HEK293T (cell line): ENCODE data around the gene CELA2A.

ENCODE experiments used
- CTCF ChIA-PET: fragments of 350-600 bp; formaldehyde crosslinking; extraction: SDS; loops from one replicate; lab custom pipeline; 2021; ENCODE audit warnings: antibody characterized with exemption, inconsistent platforms; lab: Yijun Ruan, JAX
- POLR2A ChIA-PET: fragments of 350-600 bp; formaldehyde crosslinking; extraction: SDS; loops from one replicate; lab custom pipeline; 2020; ENCODE audit warnings: antibody characterized with exemption, inconsistent platforms; lab: Yijun Ruan, JAX
- DNase-seq: peaks from one replicate; pipeline ENCODE4 v3.0.0; 2012; ENCODE audit warnings: mixed read lengths; ENCODE audit errors: extremely low spot score
- ARNT ChIP-seq: fragments of 450-650 bp; IDR thresholded peaks from 2 replicates; pipeline ENCODE4 v1.6.1; 2017; ENCODE audit warnings: mild to moderate bottlenecking
- BHLHE40 ChIP-seq: fragments of 450-650 bp; IDR thresholded peaks from 2 replicates; pipeline ENCODE4 v1.6.1; 2016; ENCODE audit warnings: mild to moderate bottlenecking, moderate library complexity, borderline replicate concordance
- CTBP1 ChIP-seq: fragments of 450-650 bp; IDR thresholded peaks from 2 replicates; pipeline ENCODE4 v1.6.1; 2016; ENCODE audit warnings: borderline replicate concordance
- ELF4 ChIP-seq: fragments of 450-650 bp; IDR thresholded peaks from 2 replicates; pipeline ENCODE4 v1.6.1; 2017; ENCODE audit warnings: antibody characterized with exemption
- FOXA1 ChIP-seq: fragments of 450-650 bp; IDR thresholded peaks from 2 replicates; pipeline ENCODE4 v1.6.1; 2016; ENCODE audit warnings: mild to moderate bottlenecking
- FOXK2 ChIP-seq: fragments of 450-650 bp; IDR thresholded peaks from 2 replicates; pipeline ENCODE4 v1.6.1; 2016; ENCODE audit warnings: mild to moderate bottlenecking
- FOXM1 ChIP-seq: fragments of 450-650 bp; IDR thresholded peaks from 2 replicates; pipeline ENCODE4 v1.6.1; 2017; ENCODE audit warnings: mild to moderate bottlenecking, borderline replicate concordance
- HDGF ChIP-seq: fragments of 450-650 bp; IDR thresholded peaks from 2 replicates; pipeline ENCODE4 v1.6.1; 2017; ENCODE audit warnings: antibody characterized with exemption, borderline replicate concordance
- L3MBTL2 ChIP-seq: fragments of 450-650 bp; conservative IDR thresholded peaks from 2 replicates; pipeline ENCODE4 v1.6.1; 2016; ENCODE audit warnings: mild to moderate bottlenecking
- LEF1 ChIP-seq: fragments of 450-650 bp; IDR thresholded peaks from 2 replicates; pipeline ENCODE4 v1.6.1; 2017; ENCODE audit warnings: mild to moderate bottlenecking, borderline replicate concordance
- NFRKB ChIP-seq: fragments of 450-650 bp; IDR thresholded peaks from 2 replicates; pipeline ENCODE4 v1.6.1; 2016; ENCODE audit warnings: mild to moderate bottlenecking, moderate library complexity
- SP1 ChIP-seq: fragments of 450-650 bp; IDR thresholded peaks from 2 replicates; pipeline ENCODE4 v1.6.1; 2017
- SUZ12 ChIP-seq: fragments of 450-650 bp; IDR thresholded peaks from 2 replicates; pipeline ENCODE4 v1.6.1; 2016; ENCODE audit warnings: mild to moderate bottlenecking
- TARDBP ChIP-seq: fragments of 450-650 bp; IDR thresholded peaks from 2 replicates; pipeline ENCODE4 v1.6.1; 2016
- ZNF384 ChIP-seq: fragments of 450-650 bp; IDR thresholded peaks from 2 replicates; pipeline ENCODE4 v1.6.1; 2016
- TF ChIP-seq, protein P1 (sequence below): fragments of 450-650 bp; IDR thresholded peaks from 2 replicates; pipeline ENCODE4 v1.6.1; 2016

CELA2A gene

GRCh38 chr1:15420853-15421465, 35.6 kb upstream of the CELA2A start:
- TF ChIP-seq L3MBTL2 (no peak), TARDBP (no peak), SUZ12 (no peak), CTBP1 (no peak), ELF4 (no peak), ZNF384 (no peak), HDGF (no peak), LEF1 (no peak), SP1 (no peak)
- TF ChIP-seq, protein P1, sequence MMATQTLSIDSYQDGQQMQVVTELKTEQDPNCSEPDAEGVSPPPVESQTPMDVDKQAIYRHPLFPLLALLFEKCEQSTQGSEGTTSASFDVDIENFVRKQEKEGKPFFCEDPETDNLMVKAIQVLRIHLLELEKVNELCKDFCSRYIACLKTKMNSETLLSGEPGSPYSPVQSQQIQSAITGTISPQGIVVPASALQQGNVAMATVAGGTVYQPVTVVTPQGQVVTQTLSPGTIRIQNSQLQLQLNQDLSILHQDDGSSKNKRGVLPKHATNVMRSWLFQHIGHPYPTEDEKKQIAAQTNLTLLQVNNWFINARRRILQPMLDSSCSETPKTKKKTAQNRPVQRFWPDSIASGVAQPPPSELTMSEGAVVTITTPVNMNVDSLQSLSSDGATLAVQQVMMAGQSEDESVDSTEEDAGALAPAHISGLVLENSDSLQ, result no peak
- ChIA-PET CTCF (no interaction called here), POLR2A (no interaction called here)
- DNase-seq, result no peak

- POLR2A ChIA-PET, result no interaction called here
- CTCF ChIA-PET, result no interaction called here
- TF ChIP-seq LEF1 (no peak), HDGF (no peak), ZNF384 (no peak), BHLHE40 (no peak), FOXK2 (no peak), NFRKB (no peak), FOXM1 (no peak), TARDBP (no peak), SP1 (no peak), L3MBTL2 (no peak), SUZ12 (no peak), ELF4 (no peak)
- TF ChIP-seq, protein P1, result no peak
- no peak for DNase-seq
Measured at GRCh38 chr1:15422871-15423270, 33.7 kb upstream of the CELA2A start.

GRCh38 chr1:15423355-15424077, 33.0 kb upstream of the CELA2A start:
- CTCF ChIA-PET, result interaction anchor here (0.6 kb wide), 1 partner anchor 25 kb away, joined by 3 read pairs; no protein-coding TSS in a partner anchor
- DNase-seq, result no peak
- POLR2A ChIA-PET, result no interaction called here
- TF ChIP-seq CTBP1 (no peak), ELF4 (no peak), BHLHE40 (no peak)

DNA sequence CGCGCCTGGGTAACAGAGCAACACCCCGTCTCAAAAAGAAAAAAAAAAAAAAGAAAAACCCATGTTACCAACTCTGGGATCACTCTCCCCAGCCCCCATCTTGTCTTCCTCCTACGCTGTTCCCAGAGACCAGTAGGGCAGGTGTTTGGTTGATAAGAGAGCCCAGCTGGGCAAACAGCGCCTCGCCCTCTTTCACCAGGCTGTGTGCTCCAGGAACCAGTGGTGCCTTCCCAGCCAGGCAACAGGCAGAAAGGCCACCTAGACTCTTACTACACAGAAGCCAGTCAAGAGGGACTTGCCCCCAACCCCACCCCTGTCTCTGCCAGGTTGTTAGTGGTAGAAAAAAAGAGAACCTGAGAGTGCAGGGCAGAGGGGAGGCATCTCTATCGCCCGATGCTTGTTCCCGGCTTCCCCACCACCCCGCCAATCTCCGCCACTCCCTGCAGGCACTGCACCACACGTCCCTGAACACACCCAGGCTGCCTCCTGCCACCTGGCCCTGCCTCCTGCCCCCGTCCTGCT, 32.3 kb upstream of the CELA2A start:
- ChIA-PET CTCF (no interaction called here), POLR2A (no interaction called here)
- DNase-seq, result no peak
- TF ChIP-seq ELF4, result no peak
- TF ChIP-seq TARDBP, result no peak
- TF ChIP-seq L3MBTL2, result no peak
- no peak for TF ChIP-seq ARNT
- TF ChIP-seq FOXM1, result no peak
- TF ChIP-seq, protein P1, result no peak
- no peak for TF ChIP-seq FOXA1
- no peak for TF ChIP-seq HDGF
- TF ChIP-seq LEF1, result no peak
- TF ChIP-seq NFRKB, result no peak
- TF ChIP-seq SP1, result no peak
- no peak for TF ChIP-seq FOXK2
- no peak for TF ChIP-seq BHLHE40
- TF ChIP-seq SUZ12, result no peak
- no peak for TF ChIP-seq CTBP1
- no peak for TF ChIP-seq ZNF384

DNA sequence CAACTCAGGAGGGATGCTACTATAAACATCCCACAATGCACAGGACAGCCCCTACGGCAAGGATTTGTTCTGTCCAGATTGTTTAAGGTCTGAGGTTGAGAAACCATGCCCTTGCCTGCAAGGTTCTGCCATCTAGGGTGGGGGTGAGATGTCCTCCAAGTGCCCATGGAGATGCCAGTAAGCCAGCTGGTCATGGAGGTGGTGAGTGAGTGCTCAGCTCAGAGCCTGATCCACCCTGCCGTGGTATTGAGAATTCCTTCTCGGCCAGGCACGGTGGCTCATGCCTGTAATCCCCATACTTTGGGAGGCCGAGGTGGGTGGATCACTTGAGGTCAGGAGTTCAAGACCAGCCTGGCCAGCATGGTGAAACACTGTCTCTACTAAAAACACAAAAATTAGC, 31.6 kb upstream of the CELA2A start:
- CTCF ChIA-PET, result interaction anchor here (1.5 kb wide), 1 partner anchor 101 kb away, joined by 4 read pairs; no protein-coding TSS in a partner anchor
- TF ChIP-seq, protein P1, result no peak
- TF ChIP-seq SP1 (no peak), ARNT (no peak), SUZ12 (no peak), FOXM1 (no peak), BHLHE40 (no peak), TARDBP (no peak), L3MBTL2 (no peak), ELF4 (no peak), FOXA1 (no peak), ZNF384 (no peak), FOXK2 (no peak)
- POLR2A ChIA-PET, result no interaction called here
- DNase-seq, result no peak
